H9 (cell line): Measurements from ENCODE around the gene IL16. TPM values are rescaled to one million over a fixed set of nuclear protein-coding genes. Genes with fewer than 3 reads are reported as not detected.

ENCODE experiments used
- DNase-seq: peaks from one replicate; pipeline ENCODE4 v3.0.0-alpha.2; 2017
- H2AFZ ChIP-seq: one replicate; pipeline ENCODE4 v1.6.1; 2013; ENCODE audit warnings: mild to moderate bottlenecking, low read length, control low read depth, moderate library complexity
- H2AK5ac ChIP-seq: 2 replicates; pipeline ENCODE4 v1.6.1; 2013; ENCODE audit warnings: low read length, control low read depth, mixed read lengths; ENCODE audit not compliant: insufficient read length
- H2BK120ac ChIP-seq: one replicate; pipeline ENCODE4 v1.6.1; 2013; ENCODE audit warnings: low read depth, mild to moderate bottlenecking, low read length, control low read depth, inconsistent platforms; ENCODE audit not compliant: poor library complexity, severe bottlenecking
- H2BK12ac ChIP-seq: 2 replicates; pipeline ENCODE4 v1.6.1; 2013; ENCODE audit warnings: low read length, control low read depth, mixed read lengths, low read depth; ENCODE audit not compliant: insufficient read length
- H2BK15ac ChIP-seq: 2 replicates; pipeline ENCODE4 v1.6.1; 2013; ENCODE audit warnings: low read depth, low read length, control low read depth
- H2BK20ac ChIP-seq: one replicate; pipeline ENCODE4 v1.6.1; 2013; ENCODE audit warnings: low read depth, mild to moderate bottlenecking, low read length, control low read depth, inconsistent platforms; ENCODE audit not compliant: poor library complexity, severe bottlenecking
- H2BK5ac ChIP-seq: 2 replicates; pipeline ENCODE4 v1.6.1; 2013; ENCODE audit warnings: low read length, control low read depth, mixed read lengths; ENCODE audit not compliant: insufficient read length
- H3K14ac ChIP-seq: 2 replicates; pipeline ENCODE4 v1.6.1; 2013; ENCODE audit warnings: low read length, control low read depth; ENCODE audit not compliant: insufficient read depth
- H3K18ac ChIP-seq: 2 replicates; pipeline ENCODE4 v1.6.1; 2013; ENCODE audit warnings: low read depth, mild to moderate bottlenecking, mixed read lengths, low read length, control low read depth; ENCODE audit not compliant: insufficient read length
- H3K23ac ChIP-seq: 2 replicates; pipeline ENCODE4 v1.6.1; 2013; ENCODE audit warnings: low read length, control low read depth, mixed read lengths, low read depth; ENCODE audit not compliant: insufficient read length
- H3K23me2 ChIP-seq: 2 replicates; pipeline ENCODE4 v1.6.1; 2013; ENCODE audit warnings: low read depth, mild to moderate bottlenecking, mixed read lengths, low read length, control low read depth; ENCODE audit not compliant: insufficient read length, poor library complexity, severe bottlenecking
- H3K27ac ChIP-seq: 2 replicates; pipeline ENCODE4 v1.5.1; 2013; ENCODE audit warnings: low read length, control low read depth, mixed read lengths, low read depth; ENCODE audit not compliant: insufficient read length
- H3K27me3 ChIP-seq: 2 replicates; pipeline ENCODE4 v1.6.1; 2013; ENCODE audit warnings: low read length, control low read depth, inconsistent platforms; ENCODE audit not compliant: insufficient read depth
- H3K4ac ChIP-seq: 2 replicates; pipeline ENCODE4 v1.6.1; 2013; ENCODE audit warnings: low read depth, mild to moderate bottlenecking, control low read depth, inconsistent platforms, low read length, moderate library complexity
- H3K4me1 ChIP-seq: 2 replicates; pipeline ENCODE4 v1.6.1; 2013; ENCODE audit warnings: low read length, control low read depth, inconsistent platforms; ENCODE audit not compliant: insufficient read depth
- H3K4me2 ChIP-seq: 2 replicates; pipeline ENCODE4 v1.6.1; 2013; ENCODE audit warnings: low read length, control low read depth, mixed read lengths; ENCODE audit not compliant: insufficient read length, insufficient read depth
- H3K56ac ChIP-seq: 2 replicates; pipeline ENCODE4 v1.6.1; 2013; ENCODE audit warnings: low read depth, mild to moderate bottlenecking, mixed read lengths, low read length, control low read depth; ENCODE audit not compliant: insufficient read length
- H3K79me1 ChIP-seq: 2 replicates; pipeline ENCODE4 v1.6.1; 2013; ENCODE audit warnings: low read depth, mild to moderate bottlenecking, moderate library complexity, low read length, control low read depth, inconsistent platforms; ENCODE audit not compliant: insufficient read depth, poor library complexity, severe bottlenecking
- H3K79me2 ChIP-seq: 2 replicates; pipeline ENCODE4 v1.6.1; 2013; ENCODE audit warnings: low read length, control low read depth, inconsistent platforms; ENCODE audit not compliant: insufficient read depth
- H3K9ac ChIP-seq: 2 replicates; pipeline ENCODE4 v1.6.1; 2013; ENCODE audit warnings: low read length, control low read depth, mixed read lengths; ENCODE audit not compliant: insufficient read length; ENCODE audit errors: extremely low read depth
- H3K9me3 ChIP-seq: one replicate; pipeline ENCODE4 v1.6.1; 2013; ENCODE audit warnings: low read depth, low read length, inconsistent platforms; ENCODE audit not compliant: control insufficient read depth
- H3T11ph ChIP-seq: one replicate; pipeline ENCODE4 v1.6.1; 2013; ENCODE audit warnings: mild to moderate bottlenecking, low read length, control low read depth, inconsistent platforms
- H4K20me1 ChIP-seq: one replicate; pipeline ENCODE4 v1.6.1; 2013; ENCODE audit not compliant: control insufficient read depth, insufficient read length, insufficient read depth
- H4K5ac ChIP-seq: 2 replicates; pipeline ENCODE4 v1.6.1; 2013; ENCODE audit warnings: low read depth, mild to moderate bottlenecking, mixed read lengths, low read length, control low read depth; ENCODE audit not compliant: insufficient read length
- H4K8ac ChIP-seq: replicated peaks from 2 replicates; pipeline ENCODE4 v1.6.1; 2013; ENCODE audit warnings: low read length, control low read depth, mixed read lengths, low read depth; ENCODE audit not compliant: insufficient read length
- H4K91ac ChIP-seq: 2 replicates; pipeline ENCODE4 v1.6.1; 2013; ENCODE audit warnings: low read depth, mild to moderate bottlenecking, moderate library complexity, mixed read lengths, low read length, control low read depth; ENCODE audit not compliant: insufficient read length
- H3K27ac Mint-ChIP-seq, 3 experiments: 2 replicates in 2 of 3; 3 replicates in 1 of 3; pipeline ENCODE4 v1.8.0; 2020 to 2021; ENCODE audit warnings: mixed read lengths in 3 of 3, mild to moderate bottlenecking in 1 of 3, moderate library complexity in 1 of 3
- H3K27me3 Mint-ChIP-seq: 2 replicates; pipeline ENCODE4 v1.8.0; 2021; ENCODE audit warnings: low read depth, mild to moderate bottlenecking, moderate library complexity, mixed read lengths
- H3K36me3 Mint-ChIP-seq, 3 experiments: 2 replicates in 2 of 3; 3 replicates in 1 of 3; pipeline ENCODE4 v1.8.0; 2020 to 2021; ENCODE audit warnings: low read depth in 3 of 3, mixed read lengths in 3 of 3; ENCODE audit not compliant: insufficient read depth in 1 of 3
- H3K4me1 Mint-ChIP-seq, 2 experiments: 2 replicates each; pipeline ENCODE4 v1.8.0; 2020; ENCODE audit warnings: mixed read lengths in 2 of 2
- H3K4me3 Mint-ChIP-seq, 2 experiments: 2 replicates in 1 of 2; 3 replicates in 1 of 2; pipeline ENCODE4 v1.8.0; 2020 to 2021; ENCODE audit warnings: mild to moderate bottlenecking in 2 of 2, mixed read lengths in 2 of 2, moderate library complexity in 1 of 2
- H3K9me3 Mint-ChIP-seq, 2 experiments: 2 replicates in 1 of 2; 3 replicates in 1 of 2; pipeline ENCODE4 v1.8.0; 2020; ENCODE audit warnings: mild to moderate bottlenecking in 2 of 2, mixed read lengths in 2 of 2, moderate library complexity in 1 of 2
- WGBS: extraction: QIAGEN DNeasy Blood & Tissue Kit; methylation state at CpG from one replicate; pipeline ENCODE4 v1.1.7; 2013; ENCODE audit warnings: missing lambda C conversion rate, low lambda C conversion rate, mixed read lengths; ENCODE audit not compliant: insufficient read length; ENCODE audit errors: extremely low coverage; 5-methylcytosine and 5-hydroxymethylcytosine counted together
- total RNA-seq: library from RNA; stranded (reverse); gene quantifications from 2 replicates; pipeline ENCODE4 v1.2.1, GENCODE V29; 2021
- TF ChIP-seq, protein P1 (sequence below): fragments of 200-600 bp; sonication (generic); conservative IDR thresholded peaks from 3 replicates; pipeline ENCODE4 v1.8.0; 2021; ENCODE audit warnings: antibody characterized with exemption, mild to moderate bottlenecking

IL16 gene
- total RNA-seq, 1 experiment from 2014 or later: 0.28 TPM

DNA sequence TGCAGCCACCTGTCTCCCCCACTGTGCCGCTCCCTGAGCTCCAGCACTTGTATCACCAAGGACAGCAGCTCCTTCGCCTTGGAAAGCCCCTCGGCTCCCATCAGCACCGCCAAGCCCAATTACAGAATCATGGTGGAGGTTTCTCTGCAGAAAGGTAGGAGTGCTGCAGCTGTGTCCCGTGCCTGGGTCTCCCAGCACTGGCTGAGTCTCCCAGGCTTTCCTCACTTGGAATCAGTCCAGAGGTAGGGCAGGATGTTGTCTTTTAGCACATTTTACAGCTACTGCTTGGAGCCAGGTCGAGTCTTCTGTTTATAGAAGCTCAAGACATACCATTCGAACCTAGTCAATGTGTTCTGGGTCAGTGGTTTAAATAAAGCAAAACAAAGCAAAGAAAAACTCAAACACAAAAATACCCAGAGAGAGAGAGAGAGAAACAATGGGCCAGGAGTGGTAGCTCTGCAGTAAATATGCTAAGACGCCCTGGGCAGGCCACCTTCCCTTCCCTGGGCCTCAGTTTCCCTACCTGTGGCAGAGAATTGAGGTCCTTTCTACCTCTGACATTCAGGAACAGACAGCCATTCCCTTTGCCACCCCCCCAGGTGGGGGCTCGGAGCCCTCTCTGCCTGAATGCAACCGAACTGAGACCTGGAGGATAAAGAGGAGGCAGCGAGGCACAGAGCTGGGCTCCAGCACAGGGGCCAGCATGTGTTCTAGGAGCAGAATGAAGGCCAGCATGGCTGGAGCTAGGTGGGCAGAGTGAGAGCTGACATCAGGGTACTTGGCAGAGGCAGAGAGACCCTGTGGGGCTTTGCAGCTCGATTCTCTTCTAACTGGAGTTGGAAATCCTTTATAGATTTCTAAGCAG is 83.2 kb downstream of the IL16 start:
- H2AFZ ChIP-seq: no peak overlapping the region
- H3K79me1 ChIP-seq: no peaks in the 10 kb centered on the region
- H3K36me3 Mint-ChIP-seq: peaks cover 5 to 18% (median 10%) of the 10 kb centered on the region in 3 experiments; a peak in 6 of 7 replicates
- peak; percentile 20 for DNase-seq
- H2BK12ac ChIP-seq: no peak overlapping the region
- H2AK5ac ChIP-seq: no peak overlapping the region
- no peaks in the 10 kb centered on the region for H4K20me1 ChIP-seq
- no peaks in the 10 kb centered on the region for H3K27me3 ChIP-seq
- no peak overlapping the region for H2BK15ac ChIP-seq
- H3K14ac ChIP-seq: no peak overlapping the region
- H4K8ac ChIP-seq: no peak overlapping the region
- no peaks in the 10 kb centered on the region for H3K79me2 ChIP-seq
- no peaks in the 10 kb centered on the region for H3K23me2 ChIP-seq
- no CpG with 5 or more reads among the region's 12 CpGs for WGBS
- no peak overlapping the region for H2BK120ac ChIP-seq
- no peak overlapping the region for H2BK20ac ChIP-seq
- H3K27ac Mint-ChIP-seq: no peak overlapping the region; a peak in 1 of 7 replicates
- no peak overlapping the region for H3K27ac ChIP-seq
- H3K9ac ChIP-seq: no peak overlapping the region
- H3K4me3 Mint-ChIP-seq: no peak overlapping the region
- no peak overlapping the region for H4K91ac ChIP-seq
- H3K4me2 ChIP-seq: no peak overlapping the region
- H3K9me3 ChIP-seq: peaks cover 4% of the 10 kb centered on the region
- H3K4ac ChIP-seq: no peak overlapping the region
- no peak overlapping the region for H3K56ac ChIP-seq
- H4K5ac ChIP-seq: no peak overlapping the region
- H3K4me1 Mint-ChIP-seq: peaks cover 4 to 7% of the 10 kb centered on the region in 2 experiments
- no peak overlapping the region for H3K18ac ChIP-seq
- H3K4me1 ChIP-seq: no peaks in the 10 kb centered on the region; the same call in 1 of the 2 replicates
- peaks cover 2% of the 10 kb centered on the region for H3K27me3 Mint-ChIP-seq
- H3K23ac ChIP-seq: no peak overlapping the region
- no peak overlapping the region for H2BK5ac ChIP-seq
- H3K9me3 Mint-ChIP-seq: peaks cover 22 to 27% of the 10 kb centered on the region in 2 experiments
- TF ChIP-seq, protein P1, sequence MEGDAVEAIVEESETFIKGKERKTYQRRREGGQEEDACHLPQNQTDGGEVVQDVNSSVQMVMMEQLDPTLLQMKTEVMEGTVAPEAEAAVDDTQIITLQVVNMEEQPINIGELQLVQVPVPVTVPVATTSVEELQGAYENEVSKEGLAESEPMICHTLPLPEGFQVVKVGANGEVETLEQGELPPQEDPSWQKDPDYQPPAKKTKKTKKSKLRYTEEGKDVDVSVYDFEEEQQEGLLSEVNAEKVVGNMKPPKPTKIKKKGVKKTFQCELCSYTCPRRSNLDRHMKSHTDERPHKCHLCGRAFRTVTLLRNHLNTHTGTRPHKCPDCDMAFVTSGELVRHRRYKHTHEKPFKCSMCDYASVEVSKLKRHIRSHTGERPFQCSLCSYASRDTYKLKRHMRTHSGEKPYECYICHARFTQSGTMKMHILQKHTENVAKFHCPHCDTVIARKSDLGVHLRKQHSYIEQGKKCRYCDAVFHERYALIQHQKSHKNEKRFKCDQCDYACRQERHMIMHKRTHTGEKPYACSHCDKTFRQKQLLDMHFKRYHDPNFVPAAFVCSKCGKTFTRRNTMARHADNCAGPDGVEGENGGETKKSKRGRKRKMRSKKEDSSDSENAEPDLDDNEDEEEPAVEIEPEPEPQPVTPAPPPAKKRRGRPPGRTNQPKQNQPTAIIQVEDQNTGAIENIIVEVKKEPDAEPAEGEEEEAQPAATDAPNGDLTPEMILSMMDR: no peak
- H3T11ph ChIP-seq: no peak overlapping the region
